HG02642 (cell line): Measurements from ENCODE around the gene C6orf163.

Experiments used
- ATAC-seq: cut with Tn5 transposase; IDR thresholded peaks from one replicate; pipeline ENCODE4 v1.9.1; 2021; ENCODE audit warnings: mild to moderate bottlenecking; ENCODE audit not compliant: unreplicated experiment, poor library complexity

The C6orf163 gene

DNA sequence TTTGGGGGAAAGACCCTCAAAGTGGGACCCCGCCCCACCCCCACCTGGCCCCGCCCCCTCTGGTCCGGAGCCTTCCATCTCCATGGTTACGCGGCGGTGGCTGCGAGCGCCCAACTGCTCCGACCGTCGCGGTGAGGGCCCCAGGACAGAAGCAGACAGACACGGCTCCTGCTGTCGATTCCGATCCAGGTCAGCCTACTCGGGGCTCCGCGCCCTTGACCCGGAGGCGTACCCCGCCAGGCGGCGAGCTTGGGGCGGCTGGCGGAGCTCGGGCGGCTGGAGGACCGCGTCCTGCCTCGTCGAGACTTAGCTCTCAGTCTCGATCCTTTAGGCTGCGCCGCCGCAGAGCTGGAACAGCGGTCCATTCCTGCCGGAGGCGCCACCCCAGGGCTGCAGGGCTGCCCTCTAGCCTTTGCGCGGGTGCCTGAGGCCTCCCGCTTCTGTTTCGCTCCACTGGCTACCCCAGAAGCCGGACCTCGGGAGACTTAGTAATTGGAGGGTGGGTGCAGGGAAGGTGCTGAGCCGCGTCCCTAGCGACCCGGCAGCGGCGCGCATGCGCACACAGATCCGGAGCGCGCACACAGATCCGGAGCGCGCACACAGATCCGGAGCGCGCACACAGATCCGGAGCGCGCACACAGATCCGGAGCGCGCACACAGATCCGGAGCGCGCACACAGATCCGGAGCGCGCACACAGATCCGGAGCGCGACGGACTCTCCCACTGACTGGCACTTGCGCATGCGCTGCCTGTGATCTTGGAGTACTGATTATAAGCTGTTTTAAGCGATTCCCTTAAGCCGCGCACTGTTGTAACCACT, 63.5 kb downstream of the C6orf163 start, which contains the start of gene CFAP206:
CFAP206 (plus strand) TSS at position 72 of the 820 bp plus-strand sequence. CDS start 1,868 bp downstream, outside the sequence.
- ATAC-seq: peak; percentile 87

GRCh38 chr6:87408721-87409155, 64.1 kb downstream of the C6orf163 start:
- ATAC-seq: no peak
